ENCODE data around the gene MRTO4.
"Not testable (repeated sequence)": the region's sequence is repeated elsewhere in the genome, so short reads cannot be mapped to it uniquely, and the experiment has no call there.

Gene MRTO4

GRCh38 chr1:19239876-19240275, 11.7 kb upstream of the MRTO4 start:
- H3K27ac Mint-ChIP-seq: peak overlapping the region in 1 of 2 donors; percentile 41
- DNase-seq (no peak), ATAC-seq (replicated peaks) (no peak)
- H3K4me1 Mint-ChIP-seq (ENCODE audit: low read depth in 2 of 2): peaks cover 2% of the 10 kb centered on the region in 2 donors
- H3K27me3 Mint-ChIP-seq: no peaks in the 10 kb centered on the region
- peaks cover 71% of the 10 kb centered on the region for H3K36me3 Mint-ChIP-seq (ENCODE audit: insufficient read depth)
- H3K9me3 Mint-ChIP-seq: no peaks in the 10 kb centered on the region
- H3K4me3 Mint-ChIP-seq: no peak overlapping the region

DNA sequence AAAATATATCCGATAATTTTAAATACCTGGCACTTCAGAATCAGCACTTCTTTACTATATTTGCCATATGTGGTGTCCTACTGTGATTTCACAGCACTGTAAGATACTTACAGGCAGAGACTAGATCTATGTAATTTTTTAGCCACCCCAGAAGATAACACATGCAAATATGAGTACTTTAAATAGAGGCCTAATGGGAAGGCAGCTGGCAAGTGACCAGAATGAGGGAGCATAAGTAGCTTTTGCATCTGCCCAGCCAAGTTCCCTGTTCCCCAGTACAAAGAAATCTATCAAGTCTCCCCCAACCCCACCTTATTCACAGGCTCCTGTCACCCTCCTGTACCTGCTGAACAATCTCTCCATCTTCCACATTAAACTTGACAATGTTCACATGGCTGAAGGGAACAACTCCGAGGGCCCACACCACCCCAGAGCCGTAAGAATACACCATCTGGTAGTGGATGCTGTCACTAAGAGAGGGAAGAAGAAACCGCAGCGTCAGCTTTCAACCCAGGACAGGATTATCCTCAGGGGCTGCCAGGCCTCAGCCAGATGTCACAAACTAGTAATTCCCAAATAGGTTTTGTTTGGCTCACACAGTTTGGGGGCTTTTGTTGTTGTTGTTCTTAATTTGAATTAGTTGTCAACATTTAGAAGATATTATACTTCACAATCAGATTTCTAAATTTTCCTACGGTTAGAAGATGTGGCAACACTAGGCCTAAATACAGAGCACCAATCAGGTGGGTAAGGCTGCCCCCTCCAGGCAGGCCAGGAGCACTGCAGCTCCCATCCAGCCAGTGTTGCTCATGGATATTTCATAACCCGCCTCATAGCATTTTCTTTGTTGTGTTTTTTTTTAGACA, 10.7 kb upstream of the MRTO4 start:
- Mint-ChIP-seq H3K36me3 (ENCODE audit: insufficient read depth) (peaks cover 68% of the 10 kb centered on the region), H3K9me3 (no peaks in the 10 kb centered on the region), H3K4me1 (ENCODE audit: low read depth in 2 of 2) (peaks cover 2% of the 10 kb centered on the region in 2 donors), H3K27me3 (no peaks in the 10 kb centered on the region), H3K4me3 (no peak overlapping the region), H3K27ac (peak overlapping the region in 1 of 2 donors; percentile 57)
- ATAC-seq (replicated peaks) (peak; percentile 98), DNase-seq (peak; percentile 64 to 69 (median 69))

DNA sequence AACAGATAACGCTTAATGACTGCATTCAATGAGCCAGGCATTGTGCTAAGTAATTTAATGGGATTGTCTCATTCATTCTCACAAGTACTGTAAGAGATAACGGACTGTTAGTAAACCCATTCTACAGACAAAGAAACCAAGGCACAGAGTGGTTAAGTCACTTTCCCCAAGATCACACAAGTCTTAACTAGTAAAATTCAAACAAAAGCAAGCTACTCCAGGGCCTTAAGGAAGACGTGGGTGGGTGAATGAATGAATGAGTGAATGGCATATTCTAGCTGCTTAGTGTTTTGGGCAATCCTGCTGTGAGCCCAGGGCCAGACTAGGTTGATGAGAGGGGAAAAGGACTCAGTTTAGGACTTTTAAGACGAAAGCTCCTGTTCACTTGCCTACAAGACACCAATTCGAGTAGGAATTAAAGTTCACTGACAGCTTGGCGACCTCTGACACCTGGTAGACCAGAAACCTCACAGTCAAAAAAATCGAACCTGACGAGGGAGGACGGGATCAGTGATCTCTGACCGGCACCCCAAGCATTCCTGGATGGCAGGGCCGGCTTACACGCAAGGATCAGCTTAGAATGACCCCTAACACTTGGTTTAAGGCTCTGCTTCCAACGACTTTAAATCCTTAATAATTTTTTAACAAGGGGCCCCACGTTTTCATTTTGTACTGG, 838 bp upstream of the MRTO4 start:
- no peak for ATAC-seq (replicated peaks)
- no peaks in the 10 kb centered on the region for H3K9me3 Mint-ChIP-seq

DNA sequence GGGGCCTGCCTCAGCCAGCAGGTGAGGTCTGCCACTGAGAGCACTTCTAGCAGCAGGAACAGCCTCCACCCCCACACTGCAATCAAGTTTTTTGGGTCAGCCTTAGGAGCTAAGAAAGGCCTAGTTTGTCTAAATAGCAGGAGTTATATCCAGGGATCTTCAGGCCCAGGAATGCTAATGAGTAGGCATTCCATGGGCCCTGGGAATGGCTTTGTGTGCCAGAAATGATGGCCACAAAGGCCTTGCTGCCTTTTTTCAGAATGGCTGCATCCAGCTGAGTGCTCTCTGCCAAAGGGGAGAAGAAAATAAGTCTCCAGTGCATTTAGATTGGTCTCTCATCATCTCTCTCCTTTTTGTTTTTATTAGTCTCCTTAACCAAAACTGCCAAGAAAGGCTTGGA, 2.8 kb downstream of the MRTO4 start:
- Mint-ChIP-seq H3K4me1 (ENCODE audit: low read depth in 2 of 2) (peaks cover 22 to 24% of the 10 kb centered on the region in 2 donors), H3K27me3 (no peaks in the 10 kb centered on the region), H3K9me3 (no peaks in the 10 kb centered on the region), H3K4me3 (no peak overlapping the region), H3K27ac (no peak overlapping the region), H3K36me3 (ENCODE audit: insufficient read depth) (peaks cover 17% of the 10 kb centered on the region)
- ATAC-seq (replicated peaks) (no peak), DNase-seq (no peak)

More for the DNA sequence above, 838 bp upstream of the MRTO4 start:
- peaks cover 5% of the 10 kb centered on the region for H3K36me3 Mint-ChIP-seq (ENCODE audit: insufficient read depth)
- H3K27me3 Mint-ChIP-seq: no peaks in the 10 kb centered on the region
- peak overlapping the region; percentile 91 to 92 for H3K4me3 Mint-ChIP-seq
- H3K27ac Mint-ChIP-seq: peak overlapping the region; percentile 95 to 96
- no peak for DNase-seq
- H3K4me1 Mint-ChIP-seq (ENCODE audit: low read depth in 2 of 2): peaks cover 19 to 22% of the 10 kb centered on the region in 2 donors

DNA sequence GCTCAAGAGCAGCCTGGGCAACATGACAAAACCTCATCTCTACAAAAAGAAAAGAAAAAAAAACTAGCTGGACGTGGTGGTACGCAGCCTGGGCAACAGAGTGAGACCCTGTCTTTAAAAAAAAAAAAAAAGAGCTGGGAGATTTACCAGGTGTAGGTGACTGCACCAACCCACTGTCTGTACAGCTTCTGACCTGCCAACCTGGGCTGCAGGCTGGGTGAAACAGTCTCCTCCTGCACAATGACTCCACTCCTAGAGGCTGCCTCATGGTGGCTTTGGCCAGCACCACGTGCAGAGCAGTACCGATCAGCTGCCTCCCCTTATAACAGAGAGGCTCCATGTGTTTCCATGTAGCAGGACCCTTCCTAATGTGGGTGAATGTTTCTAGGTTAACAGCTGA, 3.7 kb downstream of the MRTO4 start:
- Mint-ChIP-seq H3K27me3 (no peaks in the 10 kb centered on the region), H3K4me3 (no peak overlapping the region), H3K9me3 (no peaks in the 10 kb centered on the region), H3K4me1 (ENCODE audit: low read depth in 2 of 2) (peaks cover 20 to 23% of the 10 kb centered on the region in 2 donors), H3K36me3 (ENCODE audit: insufficient read depth) (peaks cover 21% of the 10 kb centered on the region), H3K27ac (no peak overlapping the region)
- DNase-seq (no peak), ATAC-seq (replicated peaks) (no peak)

- peaks cover 15 to 19% of the 10 kb centered on the region in 2 donors for H3K4me1 Mint-ChIP-seq (ENCODE audit: low read depth in 2 of 2)
- H3K4me3 Mint-ChIP-seq; H3K9me3 Mint-ChIP-seq; ATAC-seq (replicated peaks); H3K27me3 Mint-ChIP-seq; DNase-seq: not testable (repeated sequence)
- H3K36me3 Mint-ChIP-seq (ENCODE audit: insufficient read depth): peaks cover 18% of the 10 kb centered on the region
- H3K27ac Mint-ChIP-seq: peak overlapping the region in 1 of 2 donors; percentile 53
These were observed 4.7 kb downstream of the MRTO4 start for GRCh38 chr1:19256301-19256700.

GRCh38 chr1:19257178-19257914, 5.7 kb downstream of the MRTO4 start:
- H3K27me3 Mint-ChIP-seq: no peaks in the 10 kb centered on the region
- H3K4me3 Mint-ChIP-seq: no peak overlapping the region
- no peak for DNase-seq
- peaks cover 18% of the 10 kb centered on the region for H3K36me3 Mint-ChIP-seq (ENCODE audit: insufficient read depth)
- peak overlapping the region in 1 of 2 donors; percentile 53 for H3K27ac Mint-ChIP-seq
- peaks cover 11 to 15% of the 10 kb centered on the region in 2 donors for H3K4me1 Mint-ChIP-seq (ENCODE audit: low read depth in 2 of 2)
- no peaks in the 10 kb centered on the region for H3K9me3 Mint-ChIP-seq
- ATAC-seq (replicated peaks): no peak

DNA sequence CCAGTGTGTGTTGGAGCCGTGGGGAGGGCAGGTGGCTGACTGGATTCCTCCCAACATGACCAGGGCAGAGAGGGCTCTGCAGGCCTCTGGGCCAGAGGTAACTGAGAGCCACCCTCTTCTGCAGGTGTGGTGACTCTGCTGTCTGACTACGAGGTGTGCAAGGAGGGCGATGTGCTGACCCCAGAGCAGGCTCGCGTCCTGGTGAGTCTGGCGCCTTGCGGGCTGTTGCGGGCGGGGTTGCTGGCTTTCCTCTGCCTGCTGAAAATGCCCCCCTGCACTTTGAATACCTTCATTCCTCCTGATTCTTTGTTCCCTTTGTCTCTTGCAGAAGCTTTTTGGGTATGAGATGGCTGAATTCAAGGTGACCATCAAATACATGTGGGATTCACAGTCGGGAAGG, 6.7 kb downstream of the MRTO4 start:
- ATAC-seq (replicated peaks) (no peak), DNase-seq (no peak)
- Mint-ChIP-seq H3K9me3 (no peaks in the 10 kb centered on the region), H3K4me3 (no peak overlapping the region), H3K4me1 (ENCODE audit: low read depth in 2 of 2) (peaks cover 4 to 9% of the 10 kb centered on the region in 2 donors), H3K27me3 (no peaks in the 10 kb centered on the region), H3K27ac (no peak overlapping the region), H3K36me3 (ENCODE audit: insufficient read depth) (peaks cover 18% of the 10 kb centered on the region)

GRCh38 chr1:19260211-19261138, 8.9 kb downstream of the MRTO4 start:
- H3K4me3 Mint-ChIP-seq: no peak overlapping the region
- no peaks in the 10 kb centered on the region for H3K27me3 Mint-ChIP-seq
- peaks cover 0 to 5% of the 10 kb centered on the region in 2 donors for H3K4me1 Mint-ChIP-seq (ENCODE audit: low read depth in 2 of 2)
- DNase-seq (no peak), ATAC-seq (replicated peaks) (no peak)
- H3K27ac Mint-ChIP-seq: no peak overlapping the region
- H3K9me3 Mint-ChIP-seq: no peaks in the 10 kb centered on the region
- peaks cover 18% of the 10 kb centered on the region for H3K36me3 Mint-ChIP-seq (ENCODE audit: insufficient read depth)

GRCh38 chr1:19262047-19262446, 10.4 kb downstream of the MRTO4 start:
- H3K4me1 Mint-ChIP-seq (ENCODE audit: low read depth in 2 of 2): peaks cover 0 to 3% of the 10 kb centered on the region in 2 donors
- H3K27me3 Mint-ChIP-seq: no peaks in the 10 kb centered on the region
- peaks cover 18% of the 10 kb centered on the region for H3K36me3 Mint-ChIP-seq (ENCODE audit: insufficient read depth)
- H3K27ac Mint-ChIP-seq: peak overlapping the region in 1 of 2 donors; percentile 17
- no peak for ATAC-seq (replicated peaks)
- H3K9me3 Mint-ChIP-seq: no peaks in the 10 kb centered on the region
- DNase-seq: no peak
- H3K4me3 Mint-ChIP-seq: no peak overlapping the region

- DNase-seq: no peak
- Mint-ChIP-seq H3K4me1 (ENCODE audit: low read depth in 2 of 2) (no peaks in the 10 kb centered on the region), H3K9me3 (no peaks in the 10 kb centered on the region), H3K27ac (no peak overlapping the region), H3K36me3 (ENCODE audit: insufficient read depth) (peaks cover 13% of the 10 kb centered on the region), H3K4me3 (no peak overlapping the region), H3K27me3 (no peaks in the 10 kb centered on the region)
- ATAC-seq (replicated peaks): no peak
These were observed 11.1 kb downstream of the MRTO4 start for GRCh38 chr1:19262744-19263143.

GRCh38 chr1:19268445-19268844, 16.8 kb downstream of the MRTO4 start:
- H3K27ac Mint-ChIP-seq: no peak overlapping the region
- H3K27me3 Mint-ChIP-seq: peaks cover 8 to 24% of the 10 kb centered on the region in 2 donors
- no peak for DNase-seq
- H3K9me3 Mint-ChIP-seq: no peaks in the 10 kb centered on the region
- H3K4me1 Mint-ChIP-seq (ENCODE audit: low read depth in 2 of 2): no peaks in the 10 kb centered on the region
- peaks cover 3% of the 10 kb centered on the region for H3K36me3 Mint-ChIP-seq (ENCODE audit: insufficient read depth)
- no peak for ATAC-seq (replicated peaks)
- H3K4me3 Mint-ChIP-seq: no peak overlapping the region

All from effector memory CD8-positive, alpha-beta T cell (primary cell).